Panc1 (cell line): ENCODE measurements around the gene DYRK1A. TPM values are rescaled to one million over a fixed set of nuclear protein-coding genes. Genes with fewer than 3 reads are reported as not detected.

ENCODE experiments used
- ATAC-seq: fragments of 200-7000 bp; cut with Tn5 transposase; 2 replicates; pipeline ENCODE4 v1.9.1; 2020; ENCODE audit warnings: mild to moderate bottlenecking, moderate library complexity
- BruUV-seq: library from RNA; stranded (reverse); fragments of 400-500 nt; replicated peaks from 2 replicates; lab custom pipeline; 2021; lab: Mats Ljungman, UMichigan
- CTCF ChIA-PET: fragments of 300-600 bp; sonication (Branson Sonifier 250); formaldehyde crosslinking; loops from one replicate; lab custom pipeline; 2022; ENCODE audit warnings: antibody characterized with exemption; lab: Charles Lee
- POLR2A ChIA-PET: fragments of 300-600 bp; sonication (Branson Sonifier 250); formaldehyde crosslinking; loops from one replicate; lab custom pipeline; 2022; ENCODE audit warnings: antibody characterized with exemption; lab: Charles Lee
- DNase-seq: peaks from one replicate; pipeline ENCODE4 v3.0.0-alpha.2; 2010; ENCODE audit warnings: low read depth, low spot score
- H3K27ac ChIP-seq: 2 replicates; pipeline ENCODE4 v1.5.1; 2011; ENCODE audit warnings: mild to moderate bottlenecking, low read length, inconsistent platforms
- H3K27me3 ChIP-seq: fragments of 200-500 bp; sonication (Bioruptor generic); 2 replicates; pipeline ENCODE4 v1.6.0; 2014; ENCODE audit warnings: low read length, inconsistent platforms; ENCODE audit not compliant: control insufficient read depth, insufficient read depth
- H3K36me3 ChIP-seq: fragments of 200-500 bp; sonication (Bioruptor generic); 2 replicates; pipeline ENCODE4 v1.5.1; 2014; ENCODE audit warnings: inconsistent platforms, mild to moderate bottlenecking, low read length, moderate library complexity; ENCODE audit not compliant: control insufficient read depth, insufficient read depth
- H3K4me1 ChIP-seq: 2 replicates; pipeline ENCODE4 v1.5.1; 2011; ENCODE audit warnings: inconsistent platforms, mild to moderate bottlenecking, low read length, moderate library complexity; ENCODE audit not compliant: control insufficient read depth, insufficient read depth
- H3K4me3 ChIP-seq, 2 experiments: 2 replicates each; pipeline ENCODE4 v1.5.1; 2011 to 2012; ENCODE audit warnings: low read depth in 2 of 2, low read length in 2 of 2, mild to moderate bottlenecking in 2 of 2, inconsistent platforms in 1 of 2, moderate library complexity in 1 of 2
- H3K9me3 ChIP-seq: fragments of 200-500 bp; sonication (Bioruptor generic); 2 replicates; pipeline ENCODE4 v1.5.1; 2014; ENCODE audit warnings: low read depth, mild to moderate bottlenecking, inconsistent platforms, low read length, moderate library complexity; ENCODE audit not compliant: control insufficient read depth, insufficient read depth
- POLR2AphosphoS5 ChIP-seq: IDR thresholded peaks from 2 replicates; pipeline ENCODE4 v1.6.1; 2012; ENCODE audit warnings: mild to moderate bottlenecking, low read depth, low read length, moderate library complexity
- REST ChIP-seq, 2 experiments: IDR thresholded peaks; 2 replicates each; pipeline ENCODE4 v1.6.1; 2011 to 2012; ENCODE audit warnings: low read depth in 2 of 2, control low read depth in 1 of 2, low read length in 1 of 2, mild to moderate bottlenecking in 1 of 2, moderate library complexity in 1 of 2; ENCODE audit not compliant: insufficient read depth in 1 of 2
- SIN3A ChIP-seq: IDR thresholded peaks from 2 replicates; pipeline ENCODE4 v1.6.1; 2012; ENCODE audit warnings: low read depth, mild to moderate bottlenecking, low read length, moderate library complexity, borderline replicate concordance; ENCODE audit not compliant: insufficient read depth
- TCF7L2 ChIP-seq: IDR thresholded peaks from 2 replicates; pipeline ENCODE4 v1.6.1; 2011; ENCODE audit warnings: mild to moderate bottlenecking, low read depth, low read length, inconsistent platforms
- in situ Hi-C: cut with HindIII; loops from 2 replicates; pipeline ENCODE4 v1.10.0; 2016; ENCODE audit warnings: low sequenced_read_pairs, low pct_unique_long_range_greater_than_20kb
- intact Hi-C: fragments of 100-400 bp; cut with micrococcal nuclease; formaldehyde crosslinking; loops from one replicate; pipeline ENCODE4 v1.10.0; 2022; ENCODE audit not compliant: unreplicated experiment
- total RNA-seq: library from RNA; stranded (reverse); gene quantifications from one replicate; pipeline ENCODE4 v1.2.1, GENCODE V29; 2021; ENCODE audit not compliant: unreplicated experiment
- TF ChIP-seq, protein P1 (sequence below): fragments of 450-650 bp; IDR thresholded peaks from 2 replicates; pipeline ENCODE4 v1.5.1; 2017; ENCODE audit warnings: mild to moderate bottlenecking

The DYRK1A gene
- total RNA-seq, 1 experiment from 2014 or later = 36.1 TPM

- DNase-seq (no peak), ATAC-seq (no peak)
- no TSS peak for BruUV-seq
- TF ChIP-seq, protein P1, sequence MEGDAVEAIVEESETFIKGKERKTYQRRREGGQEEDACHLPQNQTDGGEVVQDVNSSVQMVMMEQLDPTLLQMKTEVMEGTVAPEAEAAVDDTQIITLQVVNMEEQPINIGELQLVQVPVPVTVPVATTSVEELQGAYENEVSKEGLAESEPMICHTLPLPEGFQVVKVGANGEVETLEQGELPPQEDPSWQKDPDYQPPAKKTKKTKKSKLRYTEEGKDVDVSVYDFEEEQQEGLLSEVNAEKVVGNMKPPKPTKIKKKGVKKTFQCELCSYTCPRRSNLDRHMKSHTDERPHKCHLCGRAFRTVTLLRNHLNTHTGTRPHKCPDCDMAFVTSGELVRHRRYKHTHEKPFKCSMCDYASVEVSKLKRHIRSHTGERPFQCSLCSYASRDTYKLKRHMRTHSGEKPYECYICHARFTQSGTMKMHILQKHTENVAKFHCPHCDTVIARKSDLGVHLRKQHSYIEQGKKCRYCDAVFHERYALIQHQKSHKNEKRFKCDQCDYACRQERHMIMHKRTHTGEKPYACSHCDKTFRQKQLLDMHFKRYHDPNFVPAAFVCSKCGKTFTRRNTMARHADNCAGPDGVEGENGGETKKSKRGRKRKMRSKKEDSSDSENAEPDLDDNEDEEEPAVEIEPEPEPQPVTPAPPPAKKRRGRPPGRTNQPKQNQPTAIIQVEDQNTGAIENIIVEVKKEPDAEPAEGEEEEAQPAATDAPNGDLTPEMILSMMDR = no peak
- TF ChIP-seq TCF7L2 = no peak
- TF ChIP-seq REST (IDR thresholded peaks at IDR 0.05; ENCODE audit: insufficient read depth in 1 of 2, low read depth in 2 of 2, low read length in 1 of 2) = no peak
- TF ChIP-seq SIN3A = no peak
- TF ChIP-seq POLR2AphosphoS5 = no peak
- Histone ChIP-seq H3K9me3 (no peaks in the 10 kb centered on the region), H3K27me3 (no peaks in the 10 kb centered on the region), H3K36me3 (no peaks in the 10 kb centered on the region), H3K27ac (peak overlapping the region; percentile 68), H3K4me3 (peak overlapping the region in 1 of 2 experiments; percentile 18; a peak in 2 of 4 replicates), H3K4me1 (peaks cover 39% of the 10 kb centered on the region)
- POLR2A ChIA-PET = interaction anchor here (0.5 to 0.9 kb wide), 3 partner anchors 13 to 1377 kb away, joined by 3 to 12 read pairs (median 5); no protein-coding TSS in a partner anchor
- intact Hi-C loops = no loop called here
- CTCF ChIA-PET = interaction anchor here (0.6 to 1.7 kb wide), 3 partner anchors 10 to 357 kb away, joined by 4 to 5 read pairs (median 5); no protein-coding TSS in a partner anchor
- in situ Hi-C loops = no loop called here
Observed at GRCh38 chr21:37550618-37551330, 184.2 kb downstream of the DYRK1A start.

DNA sequence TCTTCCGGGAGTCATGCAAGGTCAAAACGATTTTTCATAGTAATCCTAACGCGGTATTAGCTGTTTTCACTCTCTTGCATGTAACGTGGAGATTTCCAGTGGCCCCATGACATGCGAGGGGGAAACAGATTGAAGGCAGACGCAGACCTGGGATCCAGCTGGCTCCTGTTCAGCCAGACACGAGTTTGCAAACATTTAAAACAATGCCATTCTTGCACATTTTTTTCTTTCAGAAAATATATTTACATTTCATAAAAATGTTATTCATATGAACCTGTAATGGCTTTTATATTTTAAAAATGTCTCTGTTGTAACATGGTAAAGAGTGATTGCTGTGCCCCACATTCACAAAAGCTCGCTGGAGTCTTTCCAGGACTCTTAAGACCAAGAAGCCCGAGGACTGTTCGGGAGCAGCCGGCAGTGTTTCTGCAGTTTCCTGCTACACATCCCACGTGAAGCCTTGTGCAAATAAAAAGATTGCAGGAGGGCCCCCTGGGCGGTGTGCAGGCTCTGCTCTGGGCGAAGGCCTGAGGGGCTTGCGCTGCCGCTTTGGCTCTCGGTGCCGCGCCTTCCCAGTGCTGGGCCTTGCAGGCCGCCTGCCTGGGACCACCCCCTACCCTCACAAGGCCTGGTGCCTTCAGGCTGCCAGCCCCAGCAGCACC is 184.9 kb downstream of the DYRK1A start:
- TF ChIP-seq SIN3A (no peak), TCF7L2 (no peak), POLR2AphosphoS5 (no peak), REST (IDR thresholded peaks at IDR 0.05; ENCODE audit: insufficient read depth in 1 of 2, low read depth in 2 of 2, low read length in 1 of 2) (no peak)
- TF ChIP-seq, protein P1 = no peak
- no TSS peak for BruUV-seq
- Histone ChIP-seq H3K4me3 (peak overlapping the region in 1 of 2 experiments; percentile 30; a peak in 2 of 4 replicates), H3K27me3 (no peaks in the 10 kb centered on the region), H3K36me3 (no peaks in the 10 kb centered on the region), H3K9me3 (no peaks in the 10 kb centered on the region), H3K27ac (peak overlapping the region; percentile 69), H3K4me1 (peaks cover 39% of the 10 kb centered on the region)
- in situ Hi-C loops = no loop called here
- DNase-seq (no peak), ATAC-seq (peak; percentile 89)
- POLR2A ChIA-PET = interaction anchor here (0.6 to 0.9 kb wide), 2 partner anchors 13 to 1378 kb away, joined by 3 to 5 read pairs; no protein-coding TSS in a partner anchor
- CTCF ChIA-PET = interaction anchor here (0.7 to 1.7 kb wide), 2 partner anchors 12 to 123 kb away, joined by 4 read pairs; no protein-coding TSS in a partner anchor
- intact Hi-C loops = no loop called here
